Ectodermal cell (in vitro differentiated cells): Measurements from ENCODE around the gene HOXB13.

ENCODE experiments used
- H3K27ac ChIP-seq: 2 replicates; pipeline ENCODE4 v1.7.0; 2013; ENCODE audit warnings: mild to moderate bottlenecking, low read depth, low read length; ENCODE audit not compliant: insufficient read depth, poor library complexity, severe bottlenecking
- H3K27me3 ChIP-seq: 2 replicates; pipeline ENCODE4 v1.7.0; 2013; ENCODE audit warnings: mild to moderate bottlenecking, low read length; ENCODE audit not compliant: insufficient read depth, control insufficient read depth, poor library complexity, severe bottlenecking
- H3K36me3 ChIP-seq: one replicate; pipeline ENCODE4 v1.7.0; 2013; ENCODE audit warnings: low read length; ENCODE audit not compliant: control insufficient read depth, insufficient read depth
- H3K4me1 ChIP-seq: one replicate; pipeline ENCODE4 v1.7.0; 2013; ENCODE audit warnings: low read length; ENCODE audit not compliant: control insufficient read depth, insufficient read depth
- H3K4me3 ChIP-seq: 2 replicates; pipeline ENCODE4 v1.7.0; 2013; ENCODE audit warnings: low read depth, low read length, control low read depth; ENCODE audit not compliant: insufficient read depth
- H3K9me3 ChIP-seq: 2 replicates; pipeline ENCODE4 v1.7.0; 2013; ENCODE audit warnings: mild to moderate bottlenecking, low read length, moderate library complexity; ENCODE audit not compliant: control insufficient read depth
- WGBS, 2 experiments: methylation state at CpG; one replicate each; pipeline ENCODE4 v1.1.7; 2013; ENCODE audit warnings: missing lambda C conversion rate in 2 of 2; 5-methylcytosine and 5-hydroxymethylcytosine counted together

The HOXB13 gene

DNA sequence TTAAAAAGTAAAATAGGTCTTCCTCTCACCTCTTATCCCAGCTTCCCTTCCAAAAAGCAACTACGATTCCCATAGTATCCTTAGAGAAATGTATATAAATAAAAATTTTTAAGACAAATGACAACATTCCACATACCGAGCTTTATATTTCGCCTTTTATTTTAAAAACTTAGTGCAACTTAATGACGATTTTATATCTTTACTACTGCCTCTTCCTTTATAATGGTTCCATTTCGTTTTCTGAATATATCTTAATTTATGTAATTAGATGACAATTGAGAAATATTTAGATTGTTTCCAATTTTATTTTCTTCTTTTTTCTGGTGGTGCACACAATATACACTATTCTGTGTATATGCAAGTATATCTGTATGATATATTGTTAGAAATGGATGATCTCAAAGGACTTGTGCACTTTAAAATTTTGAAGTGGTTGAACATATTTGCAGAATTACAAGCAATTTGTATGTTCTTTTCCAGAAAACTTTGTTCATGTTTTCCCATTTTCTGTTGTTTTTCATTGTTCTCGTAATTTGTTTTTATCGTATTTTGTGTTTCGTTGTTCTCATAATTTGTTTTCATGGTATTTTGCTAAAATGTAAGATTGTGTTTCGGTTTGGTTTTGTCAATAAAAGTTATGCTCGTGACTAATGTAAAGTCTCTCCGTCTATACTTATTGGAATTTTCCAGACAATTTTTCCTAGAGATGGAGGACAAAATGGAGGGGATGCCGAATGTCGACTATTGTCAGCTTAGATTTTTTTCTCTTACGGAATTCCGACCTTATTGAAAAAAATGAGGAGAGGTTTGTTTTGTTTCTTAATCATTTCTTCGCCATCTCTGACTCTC, 20.4 kb upstream of the HOXB13 start:
- H3K27me3 ChIP-seq = peaks cover 100% of the 10 kb centered on the region
- H3K4me1 ChIP-seq = peaks cover 4% of the 10 kb centered on the region
- no peaks in the 10 kb centered on the region for H3K9me3 ChIP-seq
- WGBS, 2 experiments = 37 to 39% methylated on average over 11 to 12 of the region's 16 CpGs
- no peaks in the 10 kb centered on the region for H3K36me3 ChIP-seq
- no peak overlapping the region for H3K27ac ChIP-seq
- H3K4me3 ChIP-seq = no peak overlapping the region

- no peak overlapping the region for H3K27ac ChIP-seq
- no peaks in the 10 kb centered on the region for H3K9me3 ChIP-seq
- no peak overlapping the region for H3K4me3 ChIP-seq
- WGBS, 2 experiments = 4 to 6% methylated on average over 52 to 53 of the region's 53 CpGs
- H3K27me3 ChIP-seq = peaks cover 100% of the 10 kb centered on the region
- no peaks in the 10 kb centered on the region for H3K36me3 ChIP-seq
- H3K4me1 ChIP-seq = peaks cover 4% of the 10 kb centered on the region
Observed at GRCh38 chr17:48747445-48748363, 19.2 kb upstream of the HOXB13 start.

GRCh38 chr17:48746916-48747444, 18.4 kb upstream of the HOXB13 start:
- peaks cover 4% of the 10 kb centered on the region for H3K4me1 ChIP-seq
- H3K9me3 ChIP-seq = no peaks in the 10 kb centered on the region
- 2 to 4% methylated on average over 21 of the region's 21 CpGs for WGBS, 2 experiments
- H3K27ac ChIP-seq = no peak overlapping the region
- no peaks in the 10 kb centered on the region for H3K36me3 ChIP-seq
- H3K27me3 ChIP-seq = peaks cover 100% of the 10 kb centered on the region
- no peak overlapping the region for H3K4me3 ChIP-seq

- no peaks in the 10 kb centered on the region for H3K9me3 ChIP-seq
- no peaks in the 10 kb centered on the region for H3K36me3 ChIP-seq
- 30 to 37% methylated on average over 9 to 12 of the region's 12 CpGs for WGBS, 2 experiments
- no peak overlapping the region for H3K4me3 ChIP-seq
- peaks cover 100% of the 10 kb centered on the region for H3K27me3 ChIP-seq
- no peak overlapping the region for H3K27ac ChIP-seq
- peaks cover 4% of the 10 kb centered on the region for H3K4me1 ChIP-seq
Observed at GRCh38 chr17:48745381-48746275, 17.1 kb upstream of the HOXB13 start.

DNA sequence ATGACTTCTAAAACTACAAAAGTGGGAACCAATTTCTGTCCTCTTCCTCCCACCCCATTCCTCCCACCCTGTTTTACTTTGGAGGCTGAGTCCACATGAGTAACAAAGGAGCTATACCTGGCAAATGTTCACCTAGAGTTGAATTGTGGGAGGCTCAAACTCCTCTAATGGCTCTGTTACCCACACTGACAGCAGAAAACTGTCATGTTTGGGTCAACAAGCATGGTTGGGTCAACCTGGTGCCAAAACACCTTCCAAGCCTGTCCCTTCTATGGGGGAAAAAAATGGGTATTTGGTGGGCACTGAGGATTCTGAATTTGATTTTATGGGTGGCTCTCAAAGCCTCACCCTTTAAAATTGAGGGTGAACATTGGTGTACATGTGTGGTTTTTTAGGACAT, 12.0 kb upstream of the HOXB13 start:
- Histone ChIP-seq H3K4me1 (no peaks in the 10 kb centered on the region), H3K27ac (no peak overlapping the region), H3K36me3 (no peaks in the 10 kb centered on the region), H3K9me3 (no peaks in the 10 kb centered on the region), H3K4me3 (no peak overlapping the region), H3K27me3 (peaks cover 100% of the 10 kb centered on the region)

DNA sequence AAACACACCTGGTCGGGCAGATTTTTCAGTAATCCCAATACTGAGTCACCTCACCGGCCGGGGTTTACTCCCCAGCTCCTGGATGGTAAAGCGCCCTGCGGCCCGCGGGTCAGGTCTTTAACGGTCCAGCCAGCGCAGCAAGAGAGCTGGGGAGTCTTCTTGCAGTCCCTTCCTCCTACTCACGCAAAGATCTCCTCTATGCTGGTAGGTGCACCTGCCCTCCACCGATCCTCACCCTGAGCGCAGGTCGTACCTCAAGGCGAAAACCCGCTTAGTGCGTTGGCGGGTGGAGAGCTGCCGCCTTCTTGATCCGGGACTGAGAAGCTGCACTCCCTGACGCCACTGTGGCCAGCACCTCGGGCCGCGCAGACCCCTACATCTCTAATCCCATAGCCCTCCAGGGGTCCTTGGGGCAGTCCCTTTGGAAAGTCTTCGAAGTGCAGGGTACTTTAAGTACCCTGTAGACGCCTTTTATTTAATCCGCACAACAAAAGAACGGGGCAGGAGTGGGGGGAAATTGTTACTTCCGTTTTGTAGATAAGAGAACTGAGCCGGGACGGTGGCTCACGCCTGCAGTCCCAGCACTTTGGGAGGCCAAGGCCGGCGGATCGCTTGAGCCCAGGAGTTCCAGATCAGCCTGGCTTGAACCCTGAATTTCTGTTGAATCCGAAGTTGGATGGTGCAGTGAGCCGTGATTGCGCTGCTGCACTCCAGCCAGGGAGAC, 10.4 kb upstream of the HOXB13 start:
- Histone ChIP-seq H3K4me3 (no peak overlapping the region), H3K9me3 (no peaks in the 10 kb centered on the region), H3K4me1 (no peaks in the 10 kb centered on the region), H3K27me3 (peaks cover 100% of the 10 kb centered on the region), H3K27ac (no peak overlapping the region), H3K36me3 (no peaks in the 10 kb centered on the region)
- WGBS, 2 experiments = 3% methylated on average over 37 of the region's 37 CpGs

DNA sequence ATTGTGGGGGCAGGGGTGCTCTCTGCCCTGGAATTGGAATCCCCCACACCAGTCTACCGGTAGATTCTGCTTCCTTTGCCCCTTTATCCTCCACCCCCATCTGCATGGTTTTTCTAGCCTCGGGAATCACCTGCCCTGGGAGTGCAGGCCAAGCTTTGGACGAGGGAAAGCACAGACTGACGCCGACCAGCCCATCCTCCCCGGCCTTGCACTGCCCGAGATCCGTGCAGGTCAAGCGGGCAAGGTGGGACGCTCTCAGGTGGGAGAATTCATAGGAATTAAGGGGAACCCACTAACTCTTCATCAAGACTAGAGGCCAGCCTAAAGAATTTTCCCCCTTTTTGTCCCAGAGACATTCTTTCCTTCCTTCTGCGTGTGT, 9.9 kb upstream of the HOXB13 start:
- Histone ChIP-seq H3K9me3 (no peaks in the 10 kb centered on the region), H3K27me3 (peaks cover 100% of the 10 kb centered on the region), H3K27ac (no peak overlapping the region), H3K4me3 (no peak overlapping the region), H3K36me3 (no peaks in the 10 kb centered on the region), H3K4me1 (no peaks in the 10 kb centered on the region)
- WGBS, 2 experiments = 4 to 5% methylated on average over 11 of the region's 11 CpGs

DNA sequence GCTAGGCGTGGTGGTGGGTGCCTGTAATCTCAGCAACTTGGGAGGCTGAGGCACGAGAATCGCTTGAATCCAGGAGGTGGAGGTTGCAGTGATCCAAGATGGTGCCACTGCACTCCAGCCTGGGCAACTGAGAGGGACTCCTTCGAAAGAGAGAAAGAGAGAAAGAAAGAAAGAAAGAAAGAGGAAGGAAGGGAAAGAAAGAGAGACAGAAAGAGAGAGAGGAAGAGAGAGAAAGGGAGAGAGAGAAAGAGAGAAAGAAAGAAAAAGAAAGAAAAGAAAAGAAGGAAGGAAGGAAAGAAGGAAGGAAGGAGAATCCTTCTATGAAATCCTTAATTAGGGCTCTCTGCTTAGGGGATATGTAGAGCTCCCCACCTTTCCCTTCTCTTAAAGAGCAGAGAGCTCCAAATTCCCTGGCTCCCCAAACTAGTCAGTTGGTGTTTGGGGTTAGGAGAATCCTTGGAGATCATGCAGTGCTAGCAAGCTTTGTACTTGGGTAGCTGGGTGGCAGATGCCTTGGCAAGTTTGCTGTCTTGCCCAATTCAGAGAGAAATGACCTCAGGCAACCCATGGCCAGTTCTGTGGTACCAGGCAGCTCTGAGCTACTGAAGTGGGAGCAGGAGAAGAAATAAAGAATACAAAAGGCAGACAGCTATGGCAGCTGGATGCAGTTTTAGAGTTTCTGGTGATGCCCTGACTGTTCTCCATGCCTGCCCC, 8.9 kb upstream of the HOXB13 start:
- no peak overlapping the region for H3K27ac ChIP-seq
- peaks cover 100% of the 10 kb centered on the region for H3K27me3 ChIP-seq
- no peaks in the 10 kb centered on the region for H3K36me3 ChIP-seq
- no peaks in the 10 kb centered on the region for H3K4me1 ChIP-seq
- H3K9me3 ChIP-seq = no peaks in the 10 kb centered on the region
- no peak overlapping the region for H3K4me3 ChIP-seq
- 73 to 80% methylated on average over 4 of the region's 4 CpGs for WGBS, 2 experiments

DNA sequence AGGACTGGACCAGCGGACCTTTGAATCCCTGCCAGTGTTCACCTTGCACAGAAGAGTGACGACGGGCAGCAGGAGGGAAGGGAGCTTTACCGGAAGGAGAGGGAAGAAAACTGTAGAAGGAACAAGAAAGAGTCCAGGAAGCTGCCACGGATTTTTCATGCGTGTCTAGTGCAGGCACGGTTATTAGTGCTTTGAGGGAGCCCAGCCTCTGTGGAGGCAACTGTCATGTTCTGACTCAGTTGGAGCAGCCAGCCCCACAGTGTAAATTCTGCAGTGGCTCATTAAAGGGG, 6.5 kb upstream of the HOXB13 start:
- 12 to 17% methylated on average over 7 of the region's 7 CpGs for WGBS, 2 experiments
- H3K4me3 ChIP-seq = no peak overlapping the region
- H3K9me3 ChIP-seq = no peaks in the 10 kb centered on the region
- no peak overlapping the region for H3K27ac ChIP-seq
- H3K36me3 ChIP-seq = no peaks in the 10 kb centered on the region
- no peaks in the 10 kb centered on the region for H3K4me1 ChIP-seq
- peaks cover 100% of the 10 kb centered on the region for H3K27me3 ChIP-seq
